Adrenal gland (tissue), 12 donors: ENCODE measurements around the gene LIMA1. TPM values are rescaled to one million over a fixed set of nuclear protein-coding genes. Genes with fewer than 3 reads are reported as not detected.
"Not testable (repeated sequence)": the region's sequence is repeated elsewhere in the genome, so short reads cannot be mapped to it uniquely, and the experiment has no call there.

Experiments used
- DNase-seq, 7 donors: peaks; one replicate each; pipeline ENCODE4 v3.0.0-alpha.2; 2019 to 2020
- H3K27ac ChIP-seq, 5 donors: fragments of 200-600 bp; sonication (generic) in 4 of 5; 1 replicate in 3 of 5; 2 replicates in 2 of 5; pipeline versions ENCODE4 v1.5.1 to v1.8.0; 2016 to 2020; ENCODE audit warnings: mild to moderate bottlenecking in 1 of 5
- H3K27me3 ChIP-seq: fragments of 200-600 bp; 2 replicates; pipeline ENCODE4 v1.8.0; 2021
- H3K36me3 ChIP-seq, 2 donors: fragments of 200-600 bp; replicated peaks in 1 of 2; 1 replicate in 1 of 2; 2 replicates in 1 of 2; pipeline versions ENCODE4 v1.5.1 to v1.8.0; 2018 to 2022
- H3K4me1 ChIP-seq, 2 donors: fragments of 200-600 bp; replicated peaks in 1 of 2; 1 replicate in 1 of 2; 2 replicates in 1 of 2; pipeline versions ENCODE4 v1.5.1 to v1.8.0; 2018 to 2021
- H3K4me3 ChIP-seq, 4 donors: fragments of 200-600 bp; sonication (generic) in 3 of 4; one replicate each; pipeline ENCODE4 v1.5.1; 2016 to 2018
- H3K9me3 ChIP-seq, 3 donors: fragments of 200-600 bp; sonication (generic) in 1 of 3; replicated peaks in 1 of 3; 1 replicate in 2 of 3; 2 replicates in 1 of 3; pipeline versions ENCODE4 v1.5.1 to v1.8.0; 2016 to 2021
- POLR2A ChIP-seq, 2 donors: fragments of 450-650 bp; IDR thresholded peaks; one replicate each; pipeline ENCODE4 v1.6.1; 2017; ENCODE audit warnings: antibody characterized with exemption in 2 of 2, mild to moderate bottlenecking in 2 of 2, moderate library complexity in 1 of 2
- WGBS, 4 donors: extraction: QIAGEN DNeasy Blood & Tissue Kit in 2 of 4; methylation state at CpG; one replicate each; pipeline versions ENCODE4 v1.1.5 to v1.1.7; 2013 to 2017; 5-methylcytosine and 5-hydroxymethylcytosine counted together
- intact Hi-C, 2 donors: fragments of 100-400 bp; cut with DNase I; formaldehyde crosslinking; loops; one replicate each; pipeline versions ENCODE4 v1.14.1 to v1.15.0; 2022 to 2023
- polyA plus RNA-seq, 3 donors: library from polyadenylated mRNA; stranded (reverse); fragments of 200-250 nt in 2 of 3; fragments of 350-450 nt in 1 of 3; fragmentation: Illumina TruSeq in 1 of 3; extraction: RNeasy Lipid Tissue Mini Kit (QIAGEN cat#74804) in 1 of 3; gene quantifications; one replicate each; pipeline ENCODE4 v1.2.3, GENCODE V29; 2013 to 2014
- total RNA-seq, 9 donors: library from RNA; depleted of rRNA in 4 of 9; stranded (reverse); fragments of >200 nt in 4 of 9; fragments of 120-200 nt in 1 of 9; fragmentation: NEBNext Ultra II Directional in 1 of 9; extraction: Animal tissue kit (Norgen Biotek cat#: 25700) in 1 of 9; gene quantifications; one replicate each; pipeline versions ENCODE4 v1.1.0 to v1.2.4, GENCODE V29; 2013 to 2023
- TF ChIP-seq, protein P1 (sequence below), 6 experiments: fragments of 450-650 bp in 4 of 6; fragments of 200-600 bp in 2 of 6; sonication (generic) in 1 of 6; IDR thresholded peaks; 1 replicate in 5 of 6; 2 replicates in 1 of 6; pipeline versions ENCODE4 v1.5.1 to v1.8.0; 2016 to 2021; ENCODE audit warnings: antibody characterized with exemption in 6 of 6, mild to moderate bottlenecking in 2 of 6, moderate library complexity in 1 of 6
- donor health status: healthy with polysubstance abuse.
- donor health status: Bipolar disorder and iron deficiency.
- donor health status: DM: yes; HTN: yes; CAD: no.
- donor health status: DM: no; HTN: no; CAD: no.
- donor health status: DM: no; HTN: no; CAD: no.
- donor health status: DM: yes; HTN: yes; CAD: no.

LIMA1 gene
- total and polyA plus RNA-seq, 12 donors, result 44.3 to 134 (median 83.6) TPM

- Histone ChIP-seq H3K36me3 (no peaks in the 10 kb centered on the region), H3K4me3 (no peak overlapping the region), H3K27me3 (no peaks in the 10 kb centered on the region), H3K4me1 (peaks cover 3 to 13% of the 10 kb centered on the region in 2 donors), H3K27ac (no peak overlapping the region), H3K9me3 (no peaks in the 10 kb centered on the region)
- 50 to 83% (median 75%) methylated on average over 1 of the region's 1 CpG for WGBS, 4 donors
- TF ChIP-seq, protein P1, sequence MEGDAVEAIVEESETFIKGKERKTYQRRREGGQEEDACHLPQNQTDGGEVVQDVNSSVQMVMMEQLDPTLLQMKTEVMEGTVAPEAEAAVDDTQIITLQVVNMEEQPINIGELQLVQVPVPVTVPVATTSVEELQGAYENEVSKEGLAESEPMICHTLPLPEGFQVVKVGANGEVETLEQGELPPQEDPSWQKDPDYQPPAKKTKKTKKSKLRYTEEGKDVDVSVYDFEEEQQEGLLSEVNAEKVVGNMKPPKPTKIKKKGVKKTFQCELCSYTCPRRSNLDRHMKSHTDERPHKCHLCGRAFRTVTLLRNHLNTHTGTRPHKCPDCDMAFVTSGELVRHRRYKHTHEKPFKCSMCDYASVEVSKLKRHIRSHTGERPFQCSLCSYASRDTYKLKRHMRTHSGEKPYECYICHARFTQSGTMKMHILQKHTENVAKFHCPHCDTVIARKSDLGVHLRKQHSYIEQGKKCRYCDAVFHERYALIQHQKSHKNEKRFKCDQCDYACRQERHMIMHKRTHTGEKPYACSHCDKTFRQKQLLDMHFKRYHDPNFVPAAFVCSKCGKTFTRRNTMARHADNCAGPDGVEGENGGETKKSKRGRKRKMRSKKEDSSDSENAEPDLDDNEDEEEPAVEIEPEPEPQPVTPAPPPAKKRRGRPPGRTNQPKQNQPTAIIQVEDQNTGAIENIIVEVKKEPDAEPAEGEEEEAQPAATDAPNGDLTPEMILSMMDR (IDR thresholded peaks at IDR 0.05), result no peak
- no peak for TF ChIP-seq POLR2A (IDR thresholded peaks at IDR 0.05)
- intact Hi-C loops, result no loop called here
- DNase-seq, result no peak
Observed at GRCh38 chr12:50297996-50298395, 14.7 kb upstream of the LIMA1 start.

DNA sequence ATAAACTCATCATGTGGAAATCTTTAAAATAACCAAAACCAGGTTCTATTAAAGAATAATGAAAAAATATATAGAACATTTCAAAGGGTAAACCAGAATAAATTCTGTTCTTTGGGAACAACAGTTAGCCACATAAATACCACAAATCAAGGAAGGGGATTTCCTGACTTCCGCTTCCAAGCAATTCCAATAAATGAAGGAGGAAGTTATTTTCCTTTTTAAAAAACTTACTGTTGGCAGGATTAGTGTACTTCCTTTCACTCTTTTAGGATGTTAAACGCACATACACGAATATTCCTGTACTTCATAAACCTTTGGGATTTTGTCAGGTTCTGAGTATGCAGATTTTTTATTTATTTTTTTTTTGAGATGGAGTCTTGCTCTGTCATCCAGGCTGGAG lies 13.7 kb upstream of the LIMA1 start:
- TF ChIP-seq POLR2A (IDR thresholded peaks at IDR 0.05), result no peak
- TF ChIP-seq, protein P1 (IDR thresholded peaks at IDR 0.05), result no peak
- WGBS, 4 donors, result 41 to 61% (median 58%) methylated on average over 3 of the region's 3 CpGs
- DNase-seq, result no peak
- Histone ChIP-seq H3K27me3 (no peaks in the 10 kb centered on the region), H3K36me3 (no peaks in the 10 kb centered on the region), H3K9me3 (no peaks in the 10 kb centered on the region), H3K4me1 (peaks cover 3 to 13% of the 10 kb centered on the region in 2 donors), H3K27ac (no peak overlapping the region), H3K4me3 (no peak overlapping the region)
- intact Hi-C loops, result no loop called here

DNA sequence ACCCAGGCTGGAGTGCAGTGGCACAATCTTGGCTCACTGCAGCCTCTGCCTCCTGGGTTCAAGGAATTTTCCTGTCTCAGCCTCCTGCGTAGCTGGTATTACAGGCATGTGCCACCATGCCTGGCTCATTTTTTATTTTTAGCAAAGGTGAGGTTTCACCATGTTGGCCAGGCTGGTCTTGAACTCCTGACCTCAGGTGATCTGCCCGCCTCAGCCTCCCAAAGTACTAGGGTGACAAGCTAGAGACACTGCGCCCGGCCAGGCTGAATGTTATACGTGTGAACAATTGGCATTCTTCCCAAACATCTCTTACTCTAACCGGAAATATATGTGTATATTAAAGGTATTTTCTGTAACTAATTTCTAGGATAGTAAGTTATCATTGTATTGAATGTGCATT lies 13.2 kb upstream of the LIMA1 start:
- Histone ChIP-seq H3K27ac (no peak overlapping the region), H3K4me1 (peaks cover 3 to 13% of the 10 kb centered on the region in 2 donors), H3K4me3 (no peak overlapping the region), H3K9me3 (no peaks in the 10 kb centered on the region), H3K36me3 (no peaks in the 10 kb centered on the region), H3K27me3 (no peaks in the 10 kb centered on the region)
- intact Hi-C loops, result no loop called here
- no peak for DNase-seq
- 84 to 92% (median 88%) methylated on average over 6 of the region's 6 CpGs for WGBS, 4 donors
- TF ChIP-seq, protein P1 (IDR thresholded peaks at IDR 0.05), result no peak
- no peak for TF ChIP-seq POLR2A (IDR thresholded peaks at IDR 0.05)

DNA sequence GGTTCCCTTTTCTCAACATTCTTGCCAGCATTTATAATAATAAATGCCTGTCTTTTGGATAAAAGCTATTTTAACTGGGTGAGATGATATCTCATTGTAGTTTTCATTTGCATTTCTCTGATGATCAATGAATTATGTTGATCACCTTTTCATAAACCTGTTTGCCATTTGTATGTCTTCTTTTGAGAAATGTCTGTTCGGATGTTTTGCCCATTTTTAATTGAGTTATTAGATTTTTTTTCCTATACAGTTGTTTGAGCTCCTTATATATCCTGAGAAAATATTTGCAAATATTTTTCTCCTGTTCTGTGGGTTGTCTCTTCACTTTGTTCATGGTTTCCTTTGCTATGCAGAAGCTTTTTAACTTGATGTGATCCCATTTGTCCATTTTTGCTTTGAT lies 8.1 kb upstream of the LIMA1 start:
- Histone ChIP-seq H3K9me3 (no peaks in the 10 kb centered on the region), H3K4me3 (no peak overlapping the region), H3K27ac (no peak overlapping the region), H3K4me1 (no peaks in the 10 kb centered on the region), H3K36me3 (no peaks in the 10 kb centered on the region), H3K27me3 (no peaks in the 10 kb centered on the region)
- TF ChIP-seq, protein P1 (IDR thresholded peaks at IDR 0.05), result no peak
- TF ChIP-seq POLR2A (IDR thresholded peaks at IDR 0.05), result no peak
- DNase-seq, result no peak
- intact Hi-C loops, result no loop called here
- WGBS, 4 donors, result 96 to 100% (median 97%) methylated on average over 1 of the region's 1 CpG

DNA sequence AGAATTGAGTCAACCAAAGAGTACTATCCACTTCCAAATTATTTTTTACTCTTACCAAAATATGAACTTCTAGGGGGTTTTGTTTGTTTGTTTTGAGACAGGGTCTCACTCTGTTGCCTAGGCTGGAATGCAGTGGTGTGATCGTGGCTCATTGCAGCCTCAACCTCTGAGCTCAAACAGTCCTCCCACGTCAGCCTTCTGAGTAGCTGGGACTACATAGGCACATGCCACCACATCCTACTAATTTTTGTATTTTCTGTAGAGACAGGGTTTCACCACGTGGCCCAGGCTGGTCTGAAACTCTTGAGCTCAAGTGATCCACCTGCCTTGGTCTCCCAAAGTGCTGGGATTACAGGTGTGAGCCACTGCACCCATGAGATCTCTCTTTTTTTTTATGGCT lies 7.4 kb upstream of the LIMA1 start:
- H3K27me3 ChIP-seq, H3K9me3 ChIP-seq, DNase-seq, H3K27ac ChIP-seq, H3K36me3 ChIP-seq, H3K4me3 ChIP-seq, H3K4me1 ChIP-seq, intact Hi-C loops: not testable (repeated sequence)
- WGBS, 4 donors, result 86 to 95% (median 90%) methylated on average over 2 to 3 of the region's 3 CpGs
